Heart left ventricle (tissue), 13 donors: ENCODE results near the gene VEZF1.

Source experiments
- POLR2A ChIP-seq, 2 donors: fragments of 450-650 bp; IDR thresholded peaks; one replicate each; pipeline ENCODE4 v1.6.1; 2017; ENCODE audit warnings: antibody characterized with exemption in 2 of 2, mild to moderate bottlenecking in 2 of 2, moderate library complexity in 2 of 2
- TF ChIP-seq, protein P1 (sequence below), 12 donors: fragments of 200-600 bp; sonication (generic) in 4 of 12; IDR thresholded peaks; one replicate each; pipeline versions ENCODE4 v1.5.0 to v1.8.0; 2018 to 2022; ENCODE audit warnings: antibody characterized with exemption in 12 of 12, mild to moderate bottlenecking in 5 of 12
- donor health status: ischemic (EF 13 %, LVEDD 7.1; RV severe dilation, severe dysfunction).
- donor health status: DM: no; HTN: yes; CAD: no.
- donor health status: DM: no; HTN: no; CAD: no.
- donor health status: ischemic (EF 25% LVEDD 6.9; RV normal size, moderate dysfunction).
- donor health status: ischemic (EF 25% LVEDD 5.7; RV mildly dilated, moderate dysfunction).
- donor health status: ischemic (EF 35%, LVEDD 5.7; RV mildly dilated, moderate dysfunction).
- donor health status: nonischemic (EF 11% LVEDD 7.7; RV severe dilation, severe dysfunction).
- donor health status: DM: yes; HTN: yes; CAD: no.
- donor health status: PGD.
- donor health status: ischemic (EF 29% LVEDD 5.4; RV normal size, mild dysfunction).
- donor health status: nonischemic (EF 23%, LVEDD 6.1; RV moderate dilation, normal function).

DNA sequence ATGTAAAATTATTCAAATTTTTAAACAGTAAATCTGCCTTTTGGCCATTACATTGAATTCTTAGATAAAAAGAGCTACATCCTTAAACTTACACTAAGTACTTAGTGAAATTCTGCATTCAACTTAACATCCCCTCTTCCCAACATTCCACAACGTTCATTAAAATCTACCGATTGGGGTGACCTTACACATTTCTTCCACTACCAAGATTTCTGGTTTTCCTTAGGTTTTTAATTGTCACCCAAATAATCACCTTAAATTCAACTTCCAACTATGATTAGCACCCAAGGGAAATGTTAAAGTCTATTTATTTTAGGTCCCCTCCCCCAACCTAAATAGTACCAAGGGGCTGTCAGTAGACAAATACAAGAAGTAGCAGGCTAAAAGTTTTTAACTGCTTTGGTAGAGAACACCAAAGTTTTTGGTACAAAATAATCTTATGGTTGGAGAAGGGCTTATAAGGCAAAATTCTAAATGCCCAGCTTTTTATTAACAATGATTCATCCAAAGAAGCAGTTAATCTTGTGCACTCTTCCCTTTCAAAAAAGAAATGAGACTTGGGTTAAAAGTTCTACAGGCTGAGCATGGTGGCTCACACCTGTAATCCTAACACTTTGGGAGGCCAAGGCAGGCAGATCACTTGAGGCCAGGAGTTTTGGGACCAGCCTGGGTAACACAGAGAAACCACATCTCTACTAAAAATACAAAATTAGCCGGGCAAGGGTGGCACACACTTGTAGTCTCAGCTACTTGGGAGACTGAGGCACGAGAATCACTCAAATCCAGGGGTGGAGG lies 14.3 kb upstream of the VEZF1 start:
- TF ChIP-seq, protein P1, sequence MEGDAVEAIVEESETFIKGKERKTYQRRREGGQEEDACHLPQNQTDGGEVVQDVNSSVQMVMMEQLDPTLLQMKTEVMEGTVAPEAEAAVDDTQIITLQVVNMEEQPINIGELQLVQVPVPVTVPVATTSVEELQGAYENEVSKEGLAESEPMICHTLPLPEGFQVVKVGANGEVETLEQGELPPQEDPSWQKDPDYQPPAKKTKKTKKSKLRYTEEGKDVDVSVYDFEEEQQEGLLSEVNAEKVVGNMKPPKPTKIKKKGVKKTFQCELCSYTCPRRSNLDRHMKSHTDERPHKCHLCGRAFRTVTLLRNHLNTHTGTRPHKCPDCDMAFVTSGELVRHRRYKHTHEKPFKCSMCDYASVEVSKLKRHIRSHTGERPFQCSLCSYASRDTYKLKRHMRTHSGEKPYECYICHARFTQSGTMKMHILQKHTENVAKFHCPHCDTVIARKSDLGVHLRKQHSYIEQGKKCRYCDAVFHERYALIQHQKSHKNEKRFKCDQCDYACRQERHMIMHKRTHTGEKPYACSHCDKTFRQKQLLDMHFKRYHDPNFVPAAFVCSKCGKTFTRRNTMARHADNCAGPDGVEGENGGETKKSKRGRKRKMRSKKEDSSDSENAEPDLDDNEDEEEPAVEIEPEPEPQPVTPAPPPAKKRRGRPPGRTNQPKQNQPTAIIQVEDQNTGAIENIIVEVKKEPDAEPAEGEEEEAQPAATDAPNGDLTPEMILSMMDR (IDR thresholded peaks at IDR 0.05): peak in 1 of 12 donors; percentile 12
- TF ChIP-seq POLR2A (IDR thresholded peaks at IDR 0.05): no peak
